A549 (cell line): ENCODE results near the gene PHIP.

Experiments
- BHLHE40 ChIP-seq: IDR thresholded peaks from 2 replicates; pipeline ENCODE4 v1.6.1; 2012; ENCODE audit warnings: low read depth, low read length, inconsistent platforms
- ELK1 ChIP-seq: fragments of 150-350 bp; IDR thresholded peaks from 2 replicates; pipeline ENCODE4 v1.6.1; 2014; ENCODE audit warnings: low read depth, mild to moderate bottlenecking, low read length
- HDAC2 ChIP-seq: fragments of 200-600 bp; sonication (generic); IDR thresholded peaks from 2 replicates; pipeline ENCODE4 v1.6.1; 2016
- NPAS2 ChIP-seq: fragments of 250-450 bp; sonication (Bioruptor Pico); IDR thresholded peaks from 2 replicates; pipeline ENCODE4 v1.8.0; 2022; ENCODE audit warnings: mild to moderate bottlenecking, moderate library complexity, borderline replicate concordance
- RCOR1 ChIP-seq: fragments of 150-350 bp; IDR thresholded peaks from 2 replicates; pipeline ENCODE4 v1.6.1; 2014; ENCODE audit warnings: antibody characterized with exemption, low read length, low read depth

- TF ChIP-seq ELK1 (no peak), BHLHE40 (no peak), RCOR1 (no peak), HDAC2 (no peak), NPAS2 (CRISPR knock-in tag) (no peak)
Measured at GRCh38 chr6:78999737-79000136, 78.3 kb downstream of the PHIP start.
